Stimulated activated CD4-positive, alpha-beta T cell treated with anti-CD3 and anti-CD28 coated beads, Interleukin-15, amount 100 ng/mL, for 48 hours (primary cell): ENCODE measurements around the gene NRARP.
"Not testable (repeated sequence)": the region's sequence is repeated elsewhere in the genome, so short reads cannot be mapped to it uniquely, and the experiment has no call there.

Experiments used
- DNase-seq, 2 donors: peaks; one replicate each; pipeline ENCODE4 v3.0.0-alpha.2; 2020; ENCODE audit warnings: low read depth in 2 of 2

NRARP gene, protein sequence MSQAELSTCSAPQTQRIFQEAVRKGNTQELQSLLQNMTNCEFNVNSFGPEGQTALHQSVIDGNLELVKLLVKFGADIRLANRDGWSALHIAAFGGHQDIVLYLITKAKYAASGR

DNA sequence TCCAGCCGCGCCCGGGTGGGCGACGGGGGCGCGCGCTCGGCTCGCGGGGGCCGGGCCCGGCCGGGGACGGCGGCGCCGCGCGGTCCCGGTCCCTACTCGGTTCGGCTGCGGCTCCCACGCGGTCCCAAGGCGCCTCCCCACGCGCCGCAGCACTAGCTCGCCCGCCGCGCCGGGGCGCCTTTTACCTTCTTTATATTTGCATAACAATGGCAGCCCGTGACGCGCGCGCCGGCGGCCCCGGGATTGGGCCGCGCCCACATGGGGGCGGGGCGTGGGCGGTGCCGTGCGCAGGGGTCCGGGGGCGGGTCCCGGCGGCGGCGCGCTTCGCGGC, at the start of gene NRARP:
Gene NRARP, minus strand, starts transcription at position 154 of the 331 bp plus-strand sequence. CDS start 343 bp downstream, outside the sequence.
- peak; percentile 81 to 88 for DNase-seq

DNA sequence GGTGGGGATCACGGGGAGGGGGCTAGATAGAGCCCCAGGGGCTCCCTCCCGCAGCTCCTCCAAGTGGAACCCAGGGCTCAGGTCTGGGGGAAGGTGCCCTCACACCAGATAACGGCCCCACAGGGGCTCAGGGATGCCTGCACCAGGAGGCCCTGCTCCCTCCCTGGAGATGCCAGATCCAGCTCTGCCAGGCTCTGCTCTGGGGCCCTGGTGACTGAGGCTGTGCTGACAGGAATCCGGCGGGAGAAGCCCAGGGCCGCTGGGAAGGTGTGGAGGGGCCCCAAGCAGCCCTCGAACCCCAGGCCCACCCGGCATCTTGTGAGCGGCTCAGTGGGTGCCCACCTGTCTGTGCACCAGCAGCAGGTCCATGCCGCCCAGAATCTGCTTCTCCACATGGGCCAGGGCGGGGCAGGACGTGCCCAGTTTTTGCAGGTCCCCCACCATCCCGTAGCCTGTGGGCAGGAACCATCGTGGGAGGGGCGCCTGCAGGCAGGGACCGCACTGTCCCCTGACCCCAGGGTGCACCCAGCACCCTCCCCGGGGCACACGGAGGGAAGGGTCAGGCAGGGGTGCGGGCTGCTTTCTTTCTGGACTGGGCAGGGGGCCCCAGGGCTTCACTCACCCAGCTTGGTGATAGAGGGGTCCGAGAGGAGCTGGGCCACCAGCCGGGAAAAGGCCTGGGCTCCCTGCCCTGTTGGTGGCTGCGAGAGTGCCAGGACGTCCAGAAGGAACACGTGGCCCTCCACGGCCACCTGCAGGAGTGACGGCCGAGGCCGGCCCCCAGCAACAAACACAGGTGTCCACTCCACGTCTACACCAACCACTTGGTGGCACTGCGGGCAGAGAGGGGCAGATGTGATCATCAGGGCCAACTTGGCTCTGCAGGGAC, 48.9 kb upstream of the NRARP start:
- no peak for DNase-seq

DNA sequence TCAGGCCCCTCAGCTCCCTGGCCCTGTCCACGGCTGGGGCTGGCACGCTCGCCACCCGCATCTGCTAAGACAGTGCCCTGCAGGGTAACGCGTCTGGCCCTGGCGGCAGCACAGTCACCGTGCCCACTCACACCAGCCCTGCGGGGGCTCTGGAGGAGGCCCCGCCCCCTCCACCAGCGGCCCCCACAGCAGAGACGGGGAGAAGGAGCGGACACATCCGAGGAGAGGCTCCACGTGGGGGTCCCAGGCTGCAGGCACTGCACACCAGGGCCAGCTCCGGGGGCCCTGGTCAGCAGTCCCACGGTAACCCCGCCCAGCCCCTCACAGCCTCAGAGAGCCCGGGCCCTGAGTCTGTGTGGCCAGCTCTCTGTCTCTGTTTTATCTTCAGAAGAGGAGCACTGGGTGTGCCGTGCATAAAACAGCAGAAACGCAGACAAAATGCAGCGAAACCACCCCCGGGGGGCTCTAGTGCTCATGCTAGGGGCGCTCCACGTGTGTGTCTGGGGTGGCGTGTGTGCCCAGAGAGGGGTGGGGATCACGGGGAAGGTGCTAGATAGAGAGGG, 47.5 kb upstream of the NRARP start:
- no peak for DNase-seq

DNA sequence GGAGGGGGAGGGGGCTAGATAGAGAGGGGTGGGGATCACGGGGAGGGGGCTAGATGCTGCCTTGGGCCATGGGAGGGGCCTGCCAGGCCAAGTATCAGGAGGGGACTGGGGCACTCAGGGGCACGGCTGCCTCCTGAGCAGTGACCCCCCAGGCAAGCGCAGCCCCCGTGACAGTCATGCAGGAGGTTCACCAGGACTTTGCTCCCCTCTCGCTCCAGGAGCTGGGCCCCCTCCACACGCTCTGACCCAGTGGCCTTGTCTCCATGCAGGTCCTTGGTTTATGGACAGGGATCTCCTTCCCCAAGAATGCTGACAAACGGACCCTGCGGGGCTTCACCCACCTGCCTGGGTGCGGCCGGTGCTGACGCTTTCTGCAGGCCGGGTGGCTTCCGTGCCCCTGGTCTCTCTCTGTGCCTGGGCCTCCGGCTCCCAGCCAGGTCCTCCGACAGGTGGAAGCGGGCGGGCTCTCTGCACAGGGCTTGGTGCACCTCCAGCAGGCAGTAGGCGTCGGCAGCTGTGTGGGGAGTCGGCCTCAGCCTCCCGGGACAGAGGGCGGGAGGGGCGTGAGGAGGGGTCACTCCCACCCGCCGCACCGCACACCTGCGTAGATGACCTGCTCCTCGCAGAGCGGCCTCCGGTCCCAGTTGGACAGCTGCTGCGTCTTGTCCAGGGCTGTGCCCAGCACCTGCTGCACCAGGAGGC, 46.8 kb upstream of the NRARP start:
- DNase-seq: no peak

DNA sequence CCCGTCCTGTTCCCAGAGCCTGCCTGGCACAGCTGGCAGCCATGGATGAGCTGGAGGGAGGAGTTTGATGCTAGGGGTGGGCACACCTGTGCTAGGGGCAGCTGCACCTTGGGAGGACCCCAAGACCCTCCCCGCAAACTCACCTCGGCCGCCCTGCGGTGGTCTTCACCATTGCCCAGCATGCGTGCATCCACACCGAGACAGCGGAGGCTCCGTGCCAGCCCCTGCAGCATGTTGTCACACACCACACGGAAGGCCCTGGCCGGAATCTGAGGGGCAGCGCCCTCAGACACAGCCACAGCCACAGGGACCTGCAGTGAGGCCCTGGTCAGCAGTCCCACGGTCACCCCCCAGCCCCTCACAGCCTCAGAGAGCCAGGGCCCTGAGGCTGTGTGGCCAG, 45.9 kb upstream of the NRARP start:
- DNase-seq: no peak

DNA sequence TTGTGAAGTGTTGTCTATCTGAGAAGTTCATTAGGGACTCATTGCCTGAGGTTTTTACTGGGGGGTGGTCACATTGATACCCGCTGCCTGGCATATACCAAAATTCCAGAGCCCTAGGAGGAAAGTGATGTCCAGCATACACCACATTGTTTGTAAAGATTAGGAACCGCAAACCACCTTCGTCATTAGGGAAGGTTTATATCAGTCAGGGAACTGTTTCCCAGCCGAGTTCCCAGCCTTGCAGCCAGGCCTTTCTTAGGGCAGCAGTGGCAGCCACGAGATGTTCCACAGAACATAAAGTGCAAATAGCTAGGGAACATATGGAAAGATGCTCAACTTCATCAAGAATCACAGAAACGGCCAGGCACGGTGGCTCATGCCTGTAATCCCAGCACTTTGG, 40.4 kb upstream of the NRARP start:
- DNase-seq: no peak

DNA sequence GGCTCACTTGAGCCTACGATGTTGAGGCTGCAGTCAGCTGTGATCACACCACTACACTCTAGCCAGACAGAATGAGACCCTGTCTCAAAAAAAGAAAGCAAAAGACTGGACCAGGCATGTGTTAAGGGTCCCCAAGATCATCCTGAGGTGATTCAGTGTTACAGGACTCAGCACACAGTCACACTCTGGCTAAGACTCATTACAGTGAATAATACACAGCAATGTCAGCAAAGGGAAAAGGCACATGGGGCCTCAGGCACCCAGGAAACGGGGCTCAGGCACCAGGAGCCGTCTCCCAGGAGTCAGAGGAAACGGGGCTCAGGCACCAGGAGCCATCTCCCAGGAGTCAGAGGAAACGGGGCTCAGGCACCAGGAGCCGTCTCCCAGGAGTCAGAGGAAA, 39.2 kb upstream of the NRARP start:
- no peak for DNase-seq

DNA sequence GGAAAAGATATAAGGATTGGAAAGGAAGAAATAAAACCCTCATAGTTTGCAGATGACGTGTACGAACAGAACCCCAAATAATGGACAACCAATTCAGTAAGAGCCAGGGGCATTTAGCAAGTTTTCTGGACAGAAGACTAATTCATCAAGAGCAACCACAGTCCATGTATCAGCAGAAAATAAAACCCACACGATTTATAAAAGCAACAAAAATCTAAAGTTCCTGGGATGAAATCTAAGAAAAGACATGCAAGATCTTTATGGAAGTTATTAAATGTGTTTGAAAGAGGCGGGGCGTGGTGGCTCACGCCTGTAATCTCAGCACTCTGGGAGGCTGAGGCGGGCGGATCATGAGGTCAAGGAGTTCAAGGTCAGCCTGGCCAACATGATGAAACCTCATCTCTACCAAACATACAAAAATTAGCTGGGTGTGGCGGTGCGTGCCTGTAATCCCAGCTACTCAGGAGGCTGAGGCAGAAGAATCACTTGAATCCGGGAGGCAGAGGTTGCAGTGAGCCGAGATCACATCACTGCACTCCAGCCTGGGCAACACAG, 37.9 kb upstream of the NRARP start:
- DNase-seq: not testable (repeated sequence)

DNA sequence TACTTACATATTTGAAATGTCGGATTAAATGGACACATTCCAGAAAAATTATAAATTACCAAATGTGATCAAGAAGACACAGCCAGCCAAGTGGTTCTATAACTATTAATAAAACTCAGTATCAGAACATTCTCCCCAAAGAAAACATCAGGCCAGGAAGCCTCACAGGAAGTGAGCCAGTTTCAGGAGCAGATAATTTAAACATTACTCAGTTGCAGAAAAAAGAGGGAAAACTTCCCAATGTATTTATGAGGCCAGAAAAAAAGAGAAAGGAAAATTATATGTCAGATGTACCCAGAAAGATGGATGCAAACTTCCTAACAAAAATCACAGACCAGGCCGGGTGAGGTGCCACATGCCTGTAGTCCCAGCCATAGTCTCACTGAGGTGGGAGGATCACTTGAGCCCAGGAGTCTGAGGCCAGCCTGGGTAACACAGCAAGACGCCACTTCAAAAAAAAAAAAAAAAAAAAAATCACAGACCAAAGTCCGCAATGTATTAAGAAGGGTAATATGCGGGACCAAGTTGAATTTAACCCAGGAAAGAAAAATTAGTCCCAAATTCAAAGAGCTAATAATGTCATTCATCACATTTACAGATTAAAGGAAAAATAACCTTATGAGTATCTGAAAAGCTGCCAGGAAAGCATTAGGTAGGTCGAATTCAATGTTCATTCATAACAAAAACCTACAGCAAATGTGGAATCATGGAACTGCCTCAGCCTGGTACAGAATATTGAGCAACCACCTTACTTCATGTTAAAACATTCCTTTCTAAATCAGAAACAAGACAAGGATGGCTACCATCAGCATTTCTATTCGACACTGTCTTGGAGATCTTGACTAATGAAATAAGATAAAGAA, 37.2 kb upstream of the NRARP start:
- DNase-seq: no peak

DNA sequence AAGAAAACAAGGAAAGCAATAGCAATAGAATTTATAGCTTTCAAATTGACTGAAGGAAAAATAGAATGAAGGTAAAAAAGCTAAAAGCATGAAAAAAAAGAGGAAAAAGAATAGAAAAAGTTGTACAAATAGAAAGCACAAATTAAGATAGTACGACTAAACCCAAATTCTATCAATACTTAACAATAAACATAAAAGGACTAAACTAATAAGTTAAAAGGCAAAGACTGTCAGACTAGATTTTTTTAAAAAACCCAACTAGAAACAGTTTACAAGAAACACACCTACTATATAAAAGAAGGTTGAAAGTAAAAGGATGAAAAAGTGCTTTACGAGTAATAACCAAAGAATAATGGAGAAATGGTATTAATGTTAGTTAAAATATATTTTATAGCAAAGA, 34.7 kb upstream of the NRARP start:
- DNase-seq: no peak

DNA sequence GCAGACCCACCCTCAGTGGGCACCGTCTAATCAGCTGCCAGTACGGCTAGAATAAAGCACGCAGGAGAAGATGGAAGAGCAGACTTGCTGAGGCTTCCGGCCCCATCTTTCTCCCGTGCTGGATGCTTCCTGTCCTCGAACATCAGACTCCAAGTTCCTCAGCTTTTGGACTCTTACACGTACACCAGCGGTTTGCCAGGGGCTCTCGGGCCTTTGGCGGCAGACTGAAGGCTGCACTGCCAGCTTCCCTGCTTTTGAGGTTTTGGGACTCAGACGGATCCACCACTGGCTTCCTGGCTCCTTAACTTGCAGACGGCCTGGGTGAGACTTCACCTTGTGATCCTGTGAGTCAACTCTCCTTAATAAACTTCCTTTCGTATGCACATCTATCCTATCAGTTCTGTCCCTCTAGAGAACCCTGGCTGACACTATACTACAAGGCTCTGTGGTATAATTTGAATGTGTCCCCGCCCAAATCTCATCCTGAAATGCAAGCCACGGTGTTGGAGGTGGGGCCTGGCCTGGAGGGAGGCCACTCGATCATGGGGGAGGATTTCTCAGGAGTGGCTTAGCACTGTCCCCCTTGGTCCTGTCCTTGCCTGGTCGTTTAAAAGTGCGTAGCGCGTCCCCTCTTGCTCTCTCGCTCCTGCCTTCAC, 31.1 kb upstream of the NRARP start:
- no peak for DNase-seq

DNA sequence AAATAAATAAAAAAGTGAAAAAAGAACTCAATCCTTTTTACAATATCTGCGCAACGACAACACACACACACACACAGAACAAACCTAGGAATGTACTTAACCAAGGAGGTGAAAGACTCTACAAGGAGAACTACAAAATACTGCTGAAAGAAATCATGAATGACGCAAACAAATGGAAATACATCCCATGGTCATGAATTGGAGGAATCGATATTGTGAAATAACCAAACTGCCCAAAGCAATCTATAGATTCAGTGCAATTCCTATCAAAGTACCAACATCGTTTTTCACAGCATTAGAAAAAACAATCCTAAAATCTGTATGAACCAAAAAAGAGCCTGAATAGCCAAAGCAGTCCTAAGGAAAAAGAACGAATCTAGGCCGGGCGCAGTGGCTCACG, 29.9 kb upstream of the NRARP start:
- no peak for DNase-seq

DNA sequence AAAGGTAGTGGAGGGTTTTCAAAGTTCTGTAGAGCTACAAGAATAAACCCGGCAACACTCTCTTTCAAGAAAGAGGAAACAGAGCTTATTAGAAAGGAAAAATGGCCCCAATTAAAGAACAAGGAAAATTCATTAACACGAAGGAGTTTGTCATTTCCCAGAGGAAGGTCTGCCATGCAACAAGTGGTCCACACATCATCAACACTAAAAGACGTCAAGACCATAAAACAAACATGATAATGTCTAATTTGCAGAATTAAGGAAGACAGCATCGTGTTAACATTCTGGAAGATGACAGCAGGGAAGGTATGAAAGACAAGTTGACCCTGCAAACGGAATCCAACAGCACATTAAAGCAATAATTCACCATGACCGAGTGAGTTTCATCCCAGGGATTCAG, 28.6 kb upstream of the NRARP start:
- no peak for DNase-seq

DNA sequence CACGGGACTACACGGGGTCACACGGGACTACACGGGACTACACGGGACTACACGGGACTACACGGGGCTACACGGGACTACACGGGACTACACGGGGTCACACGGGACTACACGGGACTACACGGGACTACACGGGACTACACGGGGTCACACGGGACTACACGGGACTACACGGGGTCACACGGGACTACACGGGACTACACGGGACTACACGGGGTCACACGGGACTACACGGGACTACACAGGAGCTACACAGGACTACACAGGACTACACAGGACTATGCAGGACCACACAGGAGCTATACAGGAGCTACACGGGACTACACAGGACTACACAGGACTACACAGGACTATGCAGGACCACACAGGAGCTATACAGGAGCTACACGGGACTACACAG, 27.5 kb upstream of the NRARP start:
- DNase-seq: not testable (repeated sequence)

DNA sequence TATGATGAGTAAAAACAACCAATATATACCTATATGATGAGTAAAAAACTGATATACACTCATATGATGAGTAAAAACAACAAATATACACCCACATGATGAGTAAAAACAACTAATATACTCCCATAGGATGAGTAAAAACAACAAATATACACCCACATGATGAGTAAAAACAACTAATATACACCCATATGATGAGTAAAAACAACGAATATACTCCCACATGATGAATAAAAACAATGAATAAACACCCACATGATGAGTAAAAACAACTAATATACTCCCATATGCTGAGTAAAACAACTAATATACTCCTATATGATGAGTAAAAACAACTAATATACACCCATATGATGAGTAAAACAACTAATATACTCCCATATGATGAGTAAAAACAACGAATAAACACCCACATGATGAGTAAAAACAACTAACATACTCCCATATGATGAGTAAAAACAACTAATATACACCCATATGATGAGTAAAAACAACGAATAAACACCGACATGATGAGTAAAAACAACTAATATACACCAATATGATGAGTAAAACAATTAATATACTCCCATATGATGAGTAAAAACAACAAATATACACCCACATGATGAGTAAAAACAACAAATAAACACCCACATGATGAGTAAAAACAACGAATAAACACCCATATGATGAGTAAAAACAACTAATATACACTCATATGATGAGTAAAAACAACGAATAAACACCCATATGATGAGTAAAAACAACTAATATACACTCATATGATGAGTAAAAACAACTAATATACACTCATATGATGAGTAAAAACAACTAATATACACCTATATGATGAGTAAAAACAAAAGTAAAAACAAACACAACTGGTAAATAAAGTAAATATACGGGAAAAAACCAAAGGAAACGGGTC, 25.8 kb upstream of the NRARP start:
- not testable (repeated sequence) for DNase-seq

DNA sequence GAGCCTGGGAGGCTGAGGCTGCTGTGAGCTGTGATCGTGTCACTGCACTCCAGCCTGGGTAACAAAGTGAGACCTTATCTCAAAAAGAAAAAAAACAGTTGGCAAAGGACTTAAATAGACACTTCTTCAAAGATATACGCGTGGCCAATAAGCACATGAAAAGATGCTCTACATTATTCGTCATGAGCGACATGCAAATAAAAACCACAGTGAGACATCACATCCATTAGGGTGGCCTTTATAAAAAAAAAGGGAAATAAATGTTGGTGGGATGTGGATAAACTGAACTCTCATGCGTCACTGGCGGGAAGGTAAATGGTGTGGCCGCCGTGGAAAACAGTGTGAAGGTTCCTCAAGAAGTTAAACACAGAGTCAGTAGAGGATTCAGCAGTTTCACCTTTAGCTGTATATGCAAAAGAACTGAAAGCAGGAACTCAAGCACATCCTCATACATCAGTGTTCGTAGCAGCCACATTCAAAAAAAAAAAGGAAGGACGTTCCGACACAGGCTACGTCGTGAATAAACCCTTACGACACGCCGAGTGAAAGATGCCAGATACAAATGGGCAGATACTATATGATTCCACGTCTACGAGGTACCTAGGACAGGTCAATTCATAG, 24.5 kb upstream of the NRARP start:
- DNase-seq: no peak

DNA sequence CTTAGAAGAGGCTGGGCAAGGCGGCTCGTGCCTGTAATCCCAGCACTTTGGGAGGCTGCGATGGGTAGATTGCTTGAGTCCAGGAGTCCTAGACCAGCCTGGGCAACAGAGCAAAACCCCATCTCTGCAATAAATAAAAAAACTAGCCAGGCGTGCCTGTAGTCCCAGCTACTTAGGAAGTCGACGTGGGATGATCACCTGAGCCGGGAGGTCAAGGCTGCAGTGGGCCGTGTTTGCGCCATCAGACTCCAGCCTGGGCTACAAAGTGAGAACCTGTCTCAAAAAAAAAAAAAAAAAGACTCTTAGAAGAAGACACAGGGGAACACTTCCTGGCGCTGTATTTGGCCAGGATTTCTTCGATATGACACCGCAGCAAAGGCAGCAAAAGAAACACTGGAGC, 23.7 kb upstream of the NRARP start:
- no peak for DNase-seq

DNA sequence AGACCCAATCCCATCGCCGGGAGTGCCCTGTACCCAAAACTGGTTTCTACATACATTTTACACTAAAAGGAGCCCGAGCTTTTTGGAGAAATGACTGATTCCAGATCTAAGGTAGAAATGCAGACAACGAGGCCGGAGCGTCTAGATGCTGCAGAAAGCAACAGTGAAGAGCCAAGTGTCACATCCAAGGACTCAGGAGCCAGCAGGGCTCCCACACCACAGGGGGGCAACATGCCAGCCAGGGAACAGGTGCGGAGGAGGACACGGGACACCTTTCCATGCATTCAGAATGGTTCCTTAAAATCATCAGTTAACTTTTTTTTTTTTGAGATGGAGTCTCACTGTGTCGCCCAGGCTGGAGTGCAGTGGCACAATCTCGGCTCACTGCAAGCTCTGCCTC, 23.1 kb upstream of the NRARP start:
- no peak for DNase-seq
